ENCODE data around the gene FBXL17.

Gene FBXL17

DNA sequence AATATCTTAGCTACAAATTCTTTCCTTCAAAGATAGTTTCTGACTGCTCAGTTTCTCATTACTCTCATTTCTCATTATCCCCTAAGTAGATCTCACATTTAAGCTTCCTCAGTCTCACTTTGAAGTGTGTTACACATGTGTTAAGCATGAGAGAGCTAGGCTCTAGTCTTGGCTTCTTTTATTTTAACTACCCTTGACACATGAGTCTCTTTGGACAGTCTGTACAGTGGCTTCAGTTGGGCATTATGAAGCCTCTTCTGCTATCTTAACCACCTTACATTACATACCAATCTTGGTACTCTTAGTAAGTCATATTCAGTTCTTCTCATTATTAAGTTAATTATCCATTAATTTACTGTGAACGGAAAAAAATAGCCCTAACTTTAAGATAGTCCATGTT is 232.5 kb downstream of the FBXL17 start:
- DNase-seq (ENCODE audit: low read depth), result no peak

DNA sequence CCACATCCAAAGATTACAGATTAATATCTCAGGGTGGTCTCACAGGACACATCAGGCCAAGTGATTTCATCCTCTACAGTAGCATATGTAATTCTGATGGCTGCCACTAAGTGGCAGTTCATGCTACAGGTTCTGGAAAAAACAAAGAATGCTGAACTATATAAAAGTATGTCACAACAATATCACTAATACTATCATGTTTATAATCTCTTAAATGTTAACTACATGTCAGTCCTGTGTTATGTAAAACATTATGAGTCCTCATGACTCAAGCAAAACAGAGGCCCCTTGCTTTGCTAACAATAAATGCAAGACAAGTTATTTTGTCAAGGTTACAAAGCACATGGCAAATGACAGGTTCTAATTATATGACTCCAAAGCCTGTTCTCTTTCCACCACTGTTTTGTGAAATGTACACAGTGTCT is 233.2 kb downstream of the FBXL17 start:
- no peak for DNase-seq (ENCODE audit: low read depth)

DNA sequence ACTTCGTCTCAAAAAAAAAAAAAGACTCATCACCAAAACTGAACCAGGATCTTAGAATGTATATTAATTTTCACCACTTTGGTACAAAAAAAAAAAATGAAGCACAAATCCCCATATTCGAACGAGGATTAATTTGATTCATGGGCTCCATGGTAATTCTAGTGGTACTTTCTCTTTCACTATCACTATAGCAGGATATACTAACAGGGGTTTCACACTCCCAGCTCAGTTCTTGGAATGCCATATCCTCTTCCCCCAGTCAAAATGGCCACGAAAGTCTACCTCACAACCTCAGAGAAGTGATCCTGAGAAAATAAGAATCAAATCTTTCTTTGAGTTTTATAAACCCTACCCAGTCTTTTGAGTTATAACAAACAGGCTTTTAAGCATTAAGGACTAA is 235.7 kb downstream of the FBXL17 start:
- no peak for DNase-seq (ENCODE audit: low read depth)

DNA sequence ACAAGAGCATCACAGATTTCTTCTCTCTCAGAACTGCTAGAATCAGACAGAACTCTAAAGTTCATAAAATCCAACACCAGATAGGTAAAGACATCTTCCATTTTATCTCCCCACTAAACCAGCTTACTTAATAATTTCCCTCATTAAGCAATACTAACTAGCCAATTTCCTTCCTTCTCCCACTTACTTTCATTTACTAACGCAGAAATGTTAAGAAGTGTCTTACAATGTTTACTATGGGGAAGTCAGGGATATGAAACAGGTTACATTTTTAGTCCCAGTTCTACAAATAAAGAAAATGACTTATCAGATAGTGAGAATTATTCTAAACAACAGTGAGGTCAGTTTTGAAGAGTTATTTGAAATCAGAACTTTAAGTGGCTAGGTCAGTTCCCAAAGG is 236.5 kb downstream of the FBXL17 start:
- no peak for DNase-seq (ENCODE audit: low read depth)

DNA sequence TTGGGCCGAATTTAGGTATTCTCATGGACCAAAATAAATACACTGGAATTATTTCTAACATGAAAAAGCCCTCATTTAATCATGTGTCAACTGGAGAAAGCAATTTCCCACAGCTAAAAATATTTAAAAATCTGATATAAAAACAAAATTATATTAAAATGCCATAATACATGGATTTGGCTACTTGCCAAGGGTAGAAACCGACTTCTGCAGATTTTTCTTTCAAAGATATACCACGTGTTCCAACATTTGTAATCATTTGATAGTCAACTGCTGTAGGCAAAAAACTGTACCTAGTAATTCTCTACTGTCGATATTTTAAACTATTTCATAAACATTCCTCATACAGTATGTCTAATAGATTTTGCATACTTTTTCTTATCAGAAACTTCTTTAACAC is 237.6 kb downstream of the FBXL17 start:
- no peak for DNase-seq (ENCODE audit: low read depth)

DNA sequence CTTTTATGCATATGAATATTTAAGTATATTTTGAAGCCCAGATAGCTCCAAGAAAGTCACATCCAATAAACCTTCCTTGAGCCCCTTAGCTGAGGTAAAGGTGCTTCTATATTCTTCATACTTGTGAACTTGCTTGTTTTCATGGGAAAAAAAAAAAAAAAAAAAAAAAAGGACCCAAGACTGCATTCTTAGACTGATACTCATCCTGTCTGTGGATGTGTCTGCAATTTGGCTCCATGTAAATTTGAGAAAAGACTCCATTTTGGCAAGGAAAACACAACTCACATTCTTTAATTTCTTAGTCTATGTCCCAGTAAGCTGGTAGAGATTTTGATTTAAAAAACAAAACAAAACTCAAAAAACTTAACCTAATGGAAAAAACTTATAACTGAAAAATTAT is 238.3 kb downstream of the FBXL17 start:
- DNase-seq (ENCODE audit: low read depth), result no peak

DNA sequence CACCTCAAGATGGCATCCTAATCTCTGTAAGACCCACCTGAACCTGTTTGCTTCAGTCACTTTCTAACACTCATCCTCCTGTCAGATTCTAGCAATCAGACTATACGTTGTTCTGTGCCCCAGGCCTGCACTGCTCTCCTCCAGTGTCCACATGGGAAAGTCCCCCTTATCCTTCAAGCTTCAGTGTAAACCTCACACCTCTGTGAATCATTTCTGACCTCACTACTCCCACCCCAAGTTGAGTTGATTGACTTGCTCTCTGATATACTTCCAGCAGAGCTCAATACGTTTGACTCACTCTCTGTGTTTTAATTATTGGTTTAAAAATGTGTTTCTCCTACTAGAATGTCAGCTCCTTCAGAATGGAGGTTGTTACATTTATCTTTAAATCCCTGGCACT is 240.2 kb downstream of the FBXL17 start:
- DNase-seq (ENCODE audit: low read depth), result no peak

DNA sequence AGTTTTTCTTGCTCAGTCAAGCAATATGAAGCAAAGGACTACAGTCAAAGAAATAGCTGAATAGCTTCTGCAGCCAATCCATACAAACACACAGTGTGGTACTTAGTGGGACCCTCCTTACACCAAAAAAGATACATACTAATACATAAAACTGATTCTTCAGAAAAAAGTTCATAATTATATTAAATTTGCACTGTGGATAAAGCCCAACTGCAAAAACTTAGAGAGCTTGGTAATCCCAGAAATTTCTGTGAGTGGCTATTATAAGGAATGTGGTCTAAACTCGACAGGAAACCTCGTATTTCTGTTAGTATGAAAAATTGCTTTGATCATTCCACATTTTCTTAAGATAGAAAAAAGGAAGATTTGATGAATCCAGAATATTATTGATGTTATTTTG is 245.4 kb downstream of the FBXL17 start:
- no peak for DNase-seq (ENCODE audit: low read depth)

DNA sequence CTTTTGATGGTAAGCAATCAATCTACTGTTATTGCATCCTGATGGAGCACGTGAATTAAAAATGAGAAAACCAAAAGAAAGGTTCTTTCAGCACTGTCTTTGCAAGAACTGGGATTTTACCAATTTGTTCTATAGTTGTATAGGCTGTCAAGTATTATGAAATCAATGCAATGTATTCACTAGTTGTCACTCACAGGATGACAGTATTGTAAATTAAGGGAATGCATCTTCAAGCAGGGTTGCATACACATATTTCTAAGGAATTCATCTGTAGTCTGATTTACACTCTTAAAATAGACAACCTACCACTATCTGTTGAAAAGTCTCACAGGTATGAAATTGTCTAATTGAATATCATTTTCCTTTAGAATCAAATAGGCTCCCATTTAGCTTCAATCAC is 252.8 kb downstream of the FBXL17 start:
- DNase-seq (ENCODE audit: low read depth), result no peak

DNA sequence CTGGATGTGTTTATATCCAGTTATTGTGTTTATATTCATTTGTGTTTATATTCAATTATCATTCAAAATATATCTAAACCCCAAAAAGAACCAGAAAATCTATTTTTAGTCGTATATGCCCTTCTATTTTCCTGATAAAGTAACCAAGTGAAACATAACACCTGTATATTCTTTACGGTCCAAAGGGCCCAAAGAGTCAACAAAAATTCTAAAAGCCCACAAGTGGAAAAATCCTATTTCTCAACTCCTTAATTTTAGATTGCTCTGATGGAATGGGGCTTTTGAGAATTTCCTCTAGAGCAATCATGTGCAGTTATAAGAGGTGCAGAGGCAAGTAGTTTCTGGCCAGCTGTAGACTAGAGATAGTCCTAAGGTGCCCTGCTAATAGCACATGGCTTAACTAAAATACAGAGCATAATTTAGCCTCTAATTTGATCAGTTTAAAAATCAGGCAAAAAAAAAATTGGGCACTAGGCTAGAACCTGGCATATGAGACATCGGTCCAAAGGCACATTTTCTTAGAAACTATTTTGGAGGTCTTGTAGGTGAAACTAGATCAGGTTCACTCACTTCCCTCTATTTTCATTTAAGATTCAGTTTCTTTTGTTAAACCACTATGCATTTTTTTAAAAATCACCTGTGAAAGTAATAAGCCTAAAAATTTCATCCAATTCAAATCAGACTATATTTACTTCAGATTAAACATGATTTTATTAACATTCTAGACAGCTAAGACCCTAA is 256.0 kb downstream of the FBXL17 start:
- no peak for DNase-seq (ENCODE audit: low read depth)

DNA sequence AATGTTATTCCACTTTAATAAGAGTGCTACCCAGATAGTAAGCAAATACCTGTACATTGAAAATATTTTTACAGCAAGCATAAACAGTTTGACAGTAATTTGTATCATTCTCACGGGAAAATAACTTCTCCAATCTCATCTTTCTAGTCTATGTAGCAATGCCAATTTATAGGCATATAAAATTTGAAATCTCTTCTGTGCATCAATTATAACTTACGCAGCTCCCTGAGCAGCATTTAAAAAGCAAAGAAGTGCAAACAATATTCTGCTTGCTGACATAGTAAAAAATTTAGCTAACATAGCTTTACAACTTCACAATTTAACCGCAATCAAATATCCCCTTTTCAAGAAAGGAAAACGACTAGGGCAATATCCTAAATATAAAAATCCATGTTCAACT is 257.3 kb downstream of the FBXL17 start:
- DNase-seq (ENCODE audit: low read depth), result no peak

DNA sequence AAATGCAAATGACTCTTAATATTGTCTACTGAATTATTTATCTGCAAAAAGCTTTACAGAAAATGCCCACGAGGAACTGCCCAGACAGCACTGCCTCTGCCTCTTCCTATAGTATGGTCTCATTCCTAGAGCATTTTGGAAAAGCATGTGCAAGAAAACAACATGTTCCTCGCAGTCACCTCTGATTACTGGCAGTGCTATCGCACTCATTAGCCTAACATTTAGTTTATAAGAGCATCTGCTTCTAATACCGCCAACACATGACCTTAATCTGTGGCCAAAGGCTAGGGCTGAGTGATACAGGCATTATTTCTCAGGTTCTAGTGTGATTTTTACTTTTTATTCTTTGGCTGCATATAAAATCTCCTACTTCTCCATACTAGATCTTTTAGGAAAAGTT is 259.2 kb downstream of the FBXL17 start:
- no peak for DNase-seq (ENCODE audit: low read depth)

DNA sequence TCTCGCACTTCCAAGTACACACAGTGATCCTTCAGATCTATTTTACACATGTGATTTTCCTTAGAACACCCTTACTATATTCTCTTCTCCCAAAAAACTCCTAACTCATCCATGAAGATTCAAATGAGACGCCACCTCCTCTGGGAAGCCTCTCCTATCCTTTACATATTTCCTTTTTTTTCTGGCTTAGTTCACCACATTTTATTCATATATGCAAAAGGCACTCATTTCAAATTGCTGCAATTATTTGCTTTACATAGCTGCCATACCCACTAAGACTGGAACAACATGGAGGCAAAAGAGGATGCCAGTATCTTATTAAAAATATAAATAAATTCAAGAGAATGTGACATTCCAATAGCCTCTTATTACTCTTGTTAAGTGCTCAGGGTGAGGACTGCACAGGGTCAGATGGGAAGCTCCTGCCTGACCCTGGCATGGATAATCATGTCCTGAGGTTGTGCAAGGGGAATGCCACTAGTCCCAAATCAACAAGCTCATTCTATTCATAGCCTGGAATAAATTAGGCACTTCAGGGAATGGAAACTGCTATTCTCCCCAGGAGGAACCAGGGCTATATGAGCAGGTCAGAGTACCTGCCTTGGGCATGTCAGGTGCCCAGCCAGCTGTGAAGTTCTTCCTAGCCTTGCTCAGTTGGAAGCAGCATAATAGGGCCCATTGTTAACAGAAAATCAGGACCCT is 262.9 kb downstream of the FBXL17 start:
- DNase-seq (ENCODE audit: low read depth), result no peak

DNA sequence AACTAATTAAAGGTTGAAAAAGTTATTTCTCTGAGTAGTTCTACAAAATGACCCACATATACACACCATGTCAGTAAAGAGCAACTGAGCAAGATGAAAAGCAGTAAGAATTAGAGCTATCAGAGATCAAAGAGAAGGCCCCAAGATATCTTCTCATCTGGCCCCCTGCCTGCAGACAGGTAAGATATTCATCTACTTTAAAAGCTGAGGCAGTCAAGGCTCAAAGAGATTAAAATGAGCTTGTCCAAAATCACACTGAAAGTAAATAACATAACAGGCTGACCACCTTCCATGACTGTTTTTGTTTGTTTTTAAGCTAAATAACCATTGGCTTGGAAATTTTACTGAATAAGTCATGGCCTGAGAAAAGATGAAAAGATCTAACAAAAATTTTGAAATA is 266.2 kb downstream of the FBXL17 start:
- no peak for DNase-seq (ENCODE audit: low read depth)

DNA sequence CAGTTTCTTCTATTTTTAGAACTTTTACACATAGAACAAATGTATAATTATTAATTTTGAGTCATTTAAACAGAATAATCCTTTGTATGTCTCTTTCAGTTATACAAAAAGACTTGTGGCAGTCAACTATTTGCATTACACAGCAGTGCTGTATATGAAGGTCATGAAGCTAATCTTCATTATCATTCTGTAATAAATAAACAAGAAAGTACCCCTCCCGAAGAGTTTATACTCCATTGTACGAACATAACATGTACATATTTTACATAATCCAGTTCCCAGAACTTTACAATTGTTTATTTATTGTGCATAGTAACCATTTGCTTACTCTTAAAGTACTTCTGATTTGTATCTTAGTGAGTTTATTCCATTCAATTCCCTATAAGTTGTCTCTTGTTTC is 267.9 kb downstream of the FBXL17 start:
- no peak for DNase-seq (ENCODE audit: low read depth)

DNA sequence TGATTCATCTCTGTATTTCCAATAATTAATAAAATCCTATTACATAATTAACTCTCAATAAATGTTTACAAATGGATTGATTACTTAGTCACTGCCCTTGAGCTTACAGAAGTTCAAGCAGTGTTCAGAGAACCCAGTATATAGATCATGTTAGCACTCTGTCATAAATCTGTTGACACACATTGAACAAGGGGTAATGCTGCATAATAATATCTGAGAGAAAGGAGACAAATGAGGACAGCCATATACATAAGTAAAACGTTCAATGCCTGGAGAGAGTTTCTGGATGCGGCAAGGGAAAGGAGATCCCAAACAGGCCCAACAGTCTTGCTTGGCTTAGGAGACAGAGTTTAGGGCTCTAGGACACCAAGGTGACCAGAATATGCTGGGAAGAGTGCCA is 270.2 kb downstream of the FBXL17 start:
- DNase-seq (ENCODE audit: low read depth), result no peak

DNA sequence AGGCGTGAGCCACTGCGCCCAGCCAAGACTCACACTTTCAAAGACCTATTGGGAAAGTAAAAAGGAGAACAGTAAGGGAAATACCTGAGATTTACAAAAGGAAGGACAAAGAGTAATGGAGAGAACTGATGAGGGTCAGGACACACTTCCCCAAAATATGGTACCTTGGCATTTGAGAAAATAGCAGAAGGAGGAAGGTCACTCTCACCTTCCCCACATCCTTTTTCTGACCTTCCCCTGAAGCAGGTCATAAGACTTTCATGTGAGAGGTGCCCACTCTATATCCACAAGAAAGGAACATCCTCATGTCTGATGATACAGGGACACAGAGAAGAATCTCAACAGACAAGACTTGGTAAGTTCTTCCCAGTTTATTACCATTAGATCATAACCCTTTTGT is 272.8 kb downstream of the FBXL17 start:
- no peak for DNase-seq (ENCODE audit: low read depth)

DNA sequence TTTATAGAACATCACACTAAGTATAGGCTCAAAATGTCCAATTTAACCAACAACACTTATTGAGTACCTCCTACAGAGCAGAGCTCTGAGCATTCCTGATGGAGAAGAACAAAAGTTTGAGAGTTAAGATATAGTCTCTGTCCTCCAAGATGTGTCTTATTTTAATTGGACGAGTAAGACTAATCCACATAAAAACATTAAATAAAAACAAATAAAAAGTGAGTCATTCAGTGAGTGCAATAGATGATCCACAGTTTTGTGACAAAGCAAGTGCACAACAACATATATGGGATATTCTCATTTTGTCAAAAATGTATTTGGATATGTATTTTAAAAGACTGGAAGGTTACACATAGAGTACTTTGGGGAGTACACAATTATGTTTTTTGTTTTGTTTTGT is 277.4 kb downstream of the FBXL17 start:
- DNase-seq (ENCODE audit: low read depth), result no peak

DNA sequence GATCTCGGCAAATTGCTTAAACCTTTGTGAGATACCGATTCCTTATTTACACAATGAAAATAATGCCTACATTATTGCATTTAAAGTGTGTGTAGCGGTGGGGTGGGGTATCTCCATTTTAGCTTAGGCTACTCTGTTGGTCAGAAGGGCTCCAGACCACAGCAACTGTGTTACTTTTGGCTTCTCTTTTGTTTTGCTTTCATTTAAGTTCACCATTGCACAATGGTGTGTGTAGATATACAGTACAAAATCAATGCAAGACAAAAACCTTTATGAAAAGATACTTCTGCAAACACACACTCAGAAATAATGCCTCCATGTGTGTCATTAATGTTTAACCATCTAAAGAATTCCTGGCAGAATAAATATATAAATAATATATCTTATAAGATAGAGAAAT is 279.4 kb downstream of the FBXL17 start:
- no peak for DNase-seq (ENCODE audit: low read depth)

DNA sequence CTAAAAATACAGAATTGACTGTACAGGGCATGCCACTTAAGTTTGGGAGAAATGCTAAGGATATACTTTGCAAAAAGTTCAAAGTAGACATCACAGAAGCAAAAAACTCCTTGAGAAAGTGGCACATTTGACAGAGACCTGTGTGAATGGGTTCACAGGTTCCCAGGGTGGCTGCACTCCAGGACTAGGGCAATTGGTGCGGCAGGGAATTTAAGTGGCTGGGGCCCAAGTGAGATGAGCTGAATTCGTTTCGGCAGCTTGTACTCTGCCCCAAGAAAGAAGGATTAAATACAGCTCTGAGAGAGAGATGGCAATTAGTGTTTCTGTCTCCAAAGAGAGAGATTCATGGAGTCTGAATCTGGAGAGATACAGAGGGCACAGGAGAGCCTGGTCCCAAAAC is 280.1 kb downstream of the FBXL17 start:
- DNase-seq (ENCODE audit: low read depth), result no peak

DNA sequence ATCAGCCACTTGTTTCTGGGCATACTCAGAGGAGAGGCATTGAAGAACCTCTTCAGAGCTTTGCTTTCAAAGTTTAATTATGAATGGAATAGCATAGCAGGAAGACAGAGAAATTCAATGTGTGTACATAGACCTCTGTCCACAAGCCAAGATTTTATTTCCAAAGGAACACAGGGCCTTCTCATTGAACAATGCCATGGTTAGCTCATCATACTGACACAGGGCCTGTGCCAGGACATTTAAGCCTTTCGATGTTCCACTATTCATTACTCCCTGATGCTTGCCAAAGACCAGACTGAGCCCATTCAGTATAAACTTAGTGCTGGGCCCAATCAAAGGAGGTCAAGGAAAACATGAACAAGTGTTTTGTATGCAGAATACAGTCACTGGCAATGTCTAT is 280.8 kb downstream of the FBXL17 start:
- no peak for DNase-seq (ENCODE audit: low read depth)

DNA sequence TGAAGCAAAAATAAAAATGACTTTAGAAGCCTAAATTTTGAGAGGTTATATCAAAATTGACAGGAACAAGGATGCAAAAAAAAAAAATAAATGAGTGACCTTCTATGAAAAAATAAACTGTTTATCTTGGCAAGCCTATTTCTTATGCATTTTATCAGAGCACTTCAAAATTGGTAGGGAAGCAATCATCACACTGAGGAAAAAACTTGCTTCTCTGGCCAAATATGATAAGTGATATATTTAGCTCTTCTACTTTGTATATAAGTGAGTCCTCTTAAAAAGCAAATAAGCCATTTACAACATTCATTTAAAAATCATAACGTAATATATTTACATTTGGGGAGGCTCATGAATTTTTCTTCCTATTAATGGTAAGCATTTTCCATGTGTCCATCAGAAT is 287.1 kb downstream of the FBXL17 start:
- no peak for DNase-seq (ENCODE audit: low read depth)

DNA sequence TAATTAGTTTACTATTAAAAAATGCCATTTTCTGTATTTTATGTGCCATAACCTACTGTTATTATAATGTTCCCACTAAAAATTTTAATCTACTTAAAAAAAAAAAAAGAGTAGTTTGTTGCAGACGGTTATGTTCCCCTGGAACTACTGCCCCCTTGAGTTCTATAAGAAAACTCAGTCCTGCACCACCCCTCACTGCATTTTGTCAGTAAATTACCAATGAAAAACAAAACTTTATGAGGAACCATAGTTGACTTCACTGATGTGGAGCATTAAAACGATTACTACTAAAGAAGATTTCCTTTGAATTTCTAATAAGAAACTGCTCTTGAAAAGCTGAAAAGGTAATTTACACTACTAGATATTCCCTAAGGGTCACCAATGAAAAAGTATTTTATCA is 288.7 kb downstream of the FBXL17 start:
- DNase-seq (ENCODE audit: low read depth), result no peak

DNA sequence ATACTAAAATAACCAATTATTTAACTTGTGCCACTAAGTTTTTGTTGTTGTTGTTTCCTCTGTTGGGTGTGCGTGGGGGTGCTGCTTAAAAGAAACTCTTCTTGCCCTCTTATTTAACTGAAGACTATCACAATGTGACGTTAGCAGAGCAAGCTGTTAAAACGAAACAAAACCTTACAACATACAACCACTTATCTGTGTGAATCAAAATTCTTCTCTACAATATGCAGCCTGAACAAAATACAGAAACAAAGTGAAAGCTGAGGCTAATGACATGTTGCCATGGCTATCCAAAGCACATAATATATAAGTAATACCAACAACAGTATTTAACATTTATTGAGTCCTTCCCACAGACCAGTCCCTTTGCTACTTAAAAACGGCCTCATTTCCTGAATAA is 291.0 kb downstream of the FBXL17 start:
- no peak for DNase-seq (ENCODE audit: low read depth)

All from stimulated activated CD4-positive, alpha-beta T cell treated with anti-CD3 and anti-CD28 coated beads, Interleukin-2, amount 100 ng/mL, for 4 hours (primary cell).